HepG2 (cell line): ENCODE results near the gene SDF2. TPM values are rescaled to one million over a fixed set of nuclear protein-coding genes. Genes with fewer than 3 reads are reported as not detected.

Experiments
- GATA4 ChIP-seq: sonication (generic); IDR thresholded peaks from 2 replicates; pipeline ENCODE4 v1.6.1; 2016; ENCODE audit warnings: antibody characterized with exemption, low read depth, borderline replicate concordance
- HIVEP1 ChIP-seq: sonication (generic); formaldehyde crosslinking; IDR thresholded peaks from 2 replicates; pipeline ENCODE4 v1.4.0; 2020; ENCODE audit warnings: mild to moderate bottlenecking, missing genetic modification reagents
- MAFF ChIP-seq: IDR thresholded peaks from 2 replicates; pipeline ENCODE4 v1.6.1; 2011; ENCODE audit warnings: low read depth, low read length, improper control_type of control experiment
- SALL2 ChIP-seq: sonication (generic); formaldehyde crosslinking; IDR thresholded peaks from 2 replicates; pipeline ENCODE4 v1.8.1; 2023; ENCODE audit warnings: mild to moderate bottlenecking, missing genetic modification reagents, inconsistent platforms
- SAP130 ChIP-seq: IDR thresholded peaks from 2 replicates; pipeline ENCODE4 v1.6.1; 2016; ENCODE audit warnings: low read depth
- SIN3A ChIP-seq: IDR thresholded peaks from 2 replicates; pipeline ENCODE4 v1.6.1; 2011; ENCODE audit warnings: low read depth, mild to moderate bottlenecking, control low read depth, low read length, borderline replicate concordance
- SNRNP70 ChIP-seq: fragments of 200-400 bp; formaldehyde crosslinking; IDR thresholded peaks from 2 replicates; pipeline ENCODE4 v1.6.1; 2017; ENCODE audit warnings: mild to moderate bottlenecking, low read depth, low read length, moderate library complexity
- THAP11 ChIP-seq: IDR thresholded peaks from 2 replicates; pipeline ENCODE4 v1.6.1; 2016; ENCODE audit warnings: missing biosample characterization, missing genetic modification reagents
- ZNF230 ChIP-seq: sonication (generic); formaldehyde crosslinking; IDR thresholded peaks from 2 replicates; pipeline ENCODE4 v1.4.0; 2020; ENCODE audit warnings: mild to moderate bottlenecking, missing genetic modification reagents
- polyA plus RNA-seq, 8 experiments: library from polyadenylated mRNA; depleted of rRNA in 3 of 8; stranded (reverse) in 7 of 8; unstranded in 1 of 8; fragments of >200 nt; fragmentation: Illumina TruSeq in 4 of 8; extraction: Trizol in 4 of 8; gene quantifications; 2 replicates each; pipeline versions ENCODE4 v1.2.1 to v1.2.3, GENCODE V29; 2011 to 2016; ENCODE audit warnings: low read depth in 4 of 8, missing spikeins in 1 of 8, mixed read lengths in 1 of 8; ENCODE audit not compliant: insufficient read depth in 1 of 8
- total RNA-seq, 5 experiments: library from RNA; depleted of rRNA; stranded (reverse); fragments of >200 nt; fragmentation: Illumina TruSeq; extraction: Trizol; gene quantifications; 2 replicates each; pipeline ENCODE4 v1.2.3, GENCODE V29; 2016; ENCODE audit warnings: low read depth in 1 of 5
- TF ChIP-seq, protein P1 (sequence below): IDR thresholded peaks from 2 replicates; pipeline ENCODE4 v1.6.1; 2018; ENCODE audit warnings: missing genetic modification reagents
- TF ChIP-seq, protein P2 (sequence below): sonication (generic); formaldehyde crosslinking; IDR thresholded peaks from 2 replicates; pipeline ENCODE4 v1.5.1; 2020; ENCODE audit warnings: mild to moderate bottlenecking, missing genetic modification reagents, moderate library complexity
- TF ChIP-seq, protein P3 (sequence below): fragments of 450-650 bp; IDR thresholded peaks from 2 replicates; pipeline ENCODE4 v1.6.1; 2016
- TF ChIP-seq, protein P4 (sequence below): IDR thresholded peaks from 2 replicates; pipeline ENCODE4 v1.4.0; 2020; ENCODE audit warnings: mild to moderate bottlenecking, missing genetic modification reagents
- TF ChIP-seq, protein P5 (sequence below): IDR thresholded peaks from 2 replicates; pipeline ENCODE4 v1.6.1; 2012; ENCODE audit warnings: inconsistent platforms
- TF ChIP-seq, protein P6 (sequence below): sonication (generic); formaldehyde crosslinking; IDR thresholded peaks from 2 replicates; pipeline ENCODE4 v1.8.0; 2022; ENCODE audit warnings: missing genetic modification reagents, mild to moderate bottlenecking, moderate library complexity, borderline replicate concordance

The SDF2 gene
- total and polyA plus RNA-seq, 2 of the 13 experiments (the other 11 are each of a cell fraction or from before 2014, with no cell fraction given) = 58.2 to 58.4 TPM

DNA sequence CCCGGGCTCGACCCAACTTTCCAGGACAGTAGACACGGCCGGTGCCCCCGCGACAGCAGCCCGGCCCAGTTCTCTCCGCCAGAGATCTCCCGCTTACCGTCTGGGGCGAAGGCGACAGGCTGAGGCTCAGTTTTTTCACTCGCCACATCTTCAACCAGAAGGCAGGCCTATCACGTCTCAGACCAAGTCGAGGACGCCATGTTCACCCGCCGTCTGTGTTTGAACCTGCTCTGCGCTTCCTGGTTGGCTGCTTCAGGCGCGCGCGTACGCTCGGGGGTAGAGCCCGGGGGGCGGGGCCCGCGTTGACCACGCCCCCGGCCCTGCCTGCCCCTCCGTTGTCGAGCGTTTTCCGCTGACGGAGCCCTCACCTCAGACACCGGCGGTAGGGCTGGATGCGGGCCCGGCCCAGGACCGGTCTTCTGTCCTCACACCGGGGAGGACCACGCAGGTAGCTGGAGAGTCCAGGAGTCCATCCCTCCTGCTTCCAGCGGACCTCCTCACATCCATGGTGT, 62.9 kb downstream of the SDF2 start, which contains the start of gene SPAG5 (continued):
- TF ChIP-seq GATA4 = 0 out of 2 replicates have a peak, but pooled peaks have one; percentile 13
- TF ChIP-seq HIVEP1 (CRISPR knock-in tag) = peak; percentile 49
- TF ChIP-seq, protein P1, sequence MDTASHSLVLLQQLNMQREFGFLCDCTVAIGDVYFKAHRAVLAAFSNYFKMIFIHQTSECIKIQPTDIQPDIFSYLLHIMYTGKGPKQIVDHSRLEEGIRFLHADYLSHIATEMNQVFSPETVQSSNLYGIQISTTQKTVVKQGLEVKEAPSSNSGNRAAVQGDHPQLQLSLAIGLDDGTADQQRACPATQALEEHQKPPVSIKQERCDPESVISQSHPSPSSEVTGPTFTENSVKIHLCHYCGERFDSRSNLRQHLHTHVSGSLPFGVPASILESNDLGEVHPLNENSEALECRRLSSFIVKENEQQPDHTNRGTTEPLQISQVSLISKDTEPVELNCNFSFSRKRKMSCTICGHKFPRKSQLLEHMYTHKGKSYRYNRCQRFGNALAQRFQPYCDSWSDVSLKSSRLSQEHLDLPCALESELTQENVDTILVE (CRISPR knock-in tag) = peak; percentile 63; the same call in 1 of the 2 replicates
- TF ChIP-seq ZNF230 (CRISPR knock-in tag) = peak; percentile 16; the same call in 1 of the 2 replicates
- TF ChIP-seq, protein P2, sequence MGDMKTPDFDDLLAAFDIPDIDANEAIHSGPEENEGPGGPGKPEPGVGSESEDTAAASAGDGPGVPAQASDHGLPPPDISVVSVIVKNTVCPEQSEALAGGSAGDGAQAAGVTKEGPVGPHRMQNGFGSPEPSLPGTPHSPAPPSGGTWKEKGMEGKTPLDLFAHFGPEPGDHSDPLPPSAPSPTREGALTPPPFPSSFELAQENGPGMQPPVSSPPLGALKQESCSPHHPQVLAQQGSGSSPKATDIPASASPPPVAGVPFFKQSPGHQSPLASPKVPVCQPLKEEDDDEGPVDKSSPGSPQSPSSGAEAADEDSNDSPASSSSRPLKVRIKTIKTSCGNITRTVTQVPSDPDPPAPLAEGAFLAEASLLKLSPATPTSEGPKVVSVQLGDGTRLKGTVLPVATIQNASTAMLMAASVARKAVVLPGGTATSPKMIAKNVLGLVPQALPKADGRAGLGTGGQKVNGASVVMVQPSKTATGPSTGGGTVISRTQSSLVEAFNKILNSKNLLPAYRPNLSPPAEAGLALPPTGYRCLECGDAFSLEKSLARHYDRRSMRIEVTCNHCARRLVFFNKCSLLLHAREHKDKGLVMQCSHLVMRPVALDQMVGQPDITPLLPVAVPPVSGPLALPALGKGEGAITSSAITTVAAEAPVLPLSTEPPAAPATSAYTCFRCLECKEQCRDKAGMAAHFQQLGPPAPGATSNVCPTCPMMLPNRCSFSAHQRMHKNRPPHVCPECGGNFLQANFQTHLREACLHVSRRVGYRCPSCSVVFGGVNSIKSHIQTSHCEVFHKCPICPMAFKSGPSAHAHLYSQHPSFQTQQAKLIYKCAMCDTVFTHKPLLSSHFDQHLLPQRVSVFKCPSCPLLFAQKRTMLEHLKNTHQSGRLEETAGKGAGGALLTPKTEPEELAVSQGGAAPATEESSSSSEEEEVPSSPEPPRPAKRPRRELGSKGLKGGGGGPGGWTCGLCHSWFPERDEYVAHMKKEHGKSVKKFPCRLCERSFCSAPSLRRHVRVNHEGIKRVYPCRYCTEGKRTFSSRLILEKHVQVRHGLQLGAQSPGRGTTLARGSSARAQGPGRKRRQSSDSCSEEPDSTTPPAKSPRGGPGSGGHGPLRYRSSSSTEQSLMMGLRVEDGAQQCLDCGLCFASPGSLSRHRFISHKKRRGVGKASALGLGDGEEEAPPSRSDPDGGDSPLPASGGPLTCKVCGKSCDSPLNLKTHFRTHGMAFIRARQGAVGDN (CRISPR knock-in tag) = peak; percentile 74
- peak; percentile 89 for TF ChIP-seq SAP130 (CRISPR knock-in tag)
- TF ChIP-seq, protein P3, sequence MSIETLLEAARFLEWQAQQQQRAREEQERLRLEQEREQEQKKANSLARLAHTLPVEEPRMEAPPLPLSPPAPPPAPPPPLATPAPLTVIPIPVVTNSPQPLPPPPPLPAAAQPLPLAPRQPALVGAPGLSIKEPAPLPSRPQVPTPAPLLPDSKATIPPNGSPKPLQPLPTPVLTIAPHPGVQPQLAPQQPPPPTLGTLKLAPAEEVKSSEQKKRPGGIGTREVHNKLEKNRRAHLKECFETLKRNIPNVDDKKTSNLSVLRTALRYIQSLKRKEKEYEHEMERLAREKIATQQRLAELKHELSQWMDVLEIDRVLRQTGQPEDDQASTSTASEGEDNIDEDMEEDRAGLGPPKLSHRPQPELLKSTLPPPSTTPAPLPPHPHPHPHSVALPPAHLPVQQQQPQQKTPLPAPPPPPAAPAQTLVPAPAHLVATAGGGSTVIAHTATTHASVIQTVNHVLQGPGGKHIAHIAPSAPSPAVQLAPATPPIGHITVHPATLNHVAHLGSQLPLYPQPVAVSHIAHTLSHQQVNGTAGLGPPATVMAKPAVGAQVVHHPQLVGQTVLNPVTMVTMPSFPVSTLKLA = 0 out of 2 replicates have a peak, but pooled peaks have one; percentile 10
- TF ChIP-seq SALL2 (CRISPR knock-in tag) = peak; percentile 4; the same call in 1 of the 2 replicates
- TF ChIP-seq, protein P4, sequence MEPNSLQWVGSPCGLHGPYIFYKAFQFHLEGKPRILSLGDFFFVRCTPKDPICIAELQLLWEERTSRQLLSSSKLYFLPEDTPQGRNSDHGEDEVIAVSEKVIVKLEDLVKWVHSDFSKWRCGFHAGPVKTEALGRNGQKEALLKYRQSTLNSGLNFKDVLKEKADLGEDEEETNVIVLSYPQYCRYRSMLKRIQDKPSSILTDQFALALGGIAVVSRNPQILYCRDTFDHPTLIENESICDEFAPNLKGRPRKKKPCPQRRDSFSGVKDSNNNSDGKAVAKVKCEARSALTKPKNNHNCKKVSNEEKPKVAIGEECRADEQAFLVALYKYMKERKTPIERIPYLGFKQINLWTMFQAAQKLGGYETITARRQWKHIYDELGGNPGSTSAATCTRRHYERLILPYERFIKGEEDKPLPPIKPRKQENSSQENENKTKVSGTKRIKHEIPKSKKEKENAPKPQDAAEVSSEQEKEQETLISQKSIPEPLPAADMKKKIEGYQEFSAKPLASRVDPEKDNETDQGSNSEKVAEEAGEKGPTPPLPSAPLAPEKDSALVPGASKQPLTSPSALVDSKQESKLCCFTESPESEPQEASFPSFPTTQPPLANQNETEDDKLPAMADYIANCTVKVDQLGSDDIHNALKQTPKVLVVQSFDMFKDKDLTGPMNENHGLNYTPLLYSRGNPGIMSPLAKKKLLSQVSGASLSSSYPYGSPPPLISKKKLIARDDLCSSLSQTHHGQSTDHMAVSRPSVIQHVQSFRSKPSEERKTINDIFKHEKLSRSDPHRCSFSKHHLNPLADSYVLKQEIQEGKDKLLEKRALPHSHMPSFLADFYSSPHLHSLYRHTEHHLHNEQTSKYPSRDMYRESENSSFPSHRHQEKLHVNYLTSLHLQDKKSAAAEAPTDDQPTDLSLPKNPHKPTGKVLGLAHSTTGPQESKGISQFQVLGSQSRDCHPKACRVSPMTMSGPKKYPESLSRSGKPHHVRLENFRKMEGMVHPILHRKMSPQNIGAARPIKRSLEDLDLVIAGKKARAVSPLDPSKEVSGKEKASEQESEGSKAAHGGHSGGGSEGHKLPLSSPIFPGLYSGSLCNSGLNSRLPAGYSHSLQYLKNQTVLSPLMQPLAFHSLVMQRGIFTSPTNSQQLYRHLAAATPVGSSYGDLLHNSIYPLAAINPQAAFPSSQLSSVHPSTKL (CRISPR knock-in tag) = 0 out of 2 replicates have a peak, but pooled peaks have one; percentile 8
- no peak for TF ChIP-seq SNRNP70
- TF ChIP-seq, protein P5, sequence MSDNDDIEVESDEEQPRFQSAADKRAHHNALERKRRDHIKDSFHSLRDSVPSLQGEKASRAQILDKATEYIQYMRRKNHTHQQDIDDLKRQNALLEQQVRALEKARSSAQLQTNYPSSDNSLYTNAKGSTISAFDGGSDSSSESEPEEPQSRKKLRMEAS = 0 out of 2 replicates have a peak, but pooled peaks have one; percentile 34
- TF ChIP-seq MAFF = no peak
- TF ChIP-seq, protein P6, sequence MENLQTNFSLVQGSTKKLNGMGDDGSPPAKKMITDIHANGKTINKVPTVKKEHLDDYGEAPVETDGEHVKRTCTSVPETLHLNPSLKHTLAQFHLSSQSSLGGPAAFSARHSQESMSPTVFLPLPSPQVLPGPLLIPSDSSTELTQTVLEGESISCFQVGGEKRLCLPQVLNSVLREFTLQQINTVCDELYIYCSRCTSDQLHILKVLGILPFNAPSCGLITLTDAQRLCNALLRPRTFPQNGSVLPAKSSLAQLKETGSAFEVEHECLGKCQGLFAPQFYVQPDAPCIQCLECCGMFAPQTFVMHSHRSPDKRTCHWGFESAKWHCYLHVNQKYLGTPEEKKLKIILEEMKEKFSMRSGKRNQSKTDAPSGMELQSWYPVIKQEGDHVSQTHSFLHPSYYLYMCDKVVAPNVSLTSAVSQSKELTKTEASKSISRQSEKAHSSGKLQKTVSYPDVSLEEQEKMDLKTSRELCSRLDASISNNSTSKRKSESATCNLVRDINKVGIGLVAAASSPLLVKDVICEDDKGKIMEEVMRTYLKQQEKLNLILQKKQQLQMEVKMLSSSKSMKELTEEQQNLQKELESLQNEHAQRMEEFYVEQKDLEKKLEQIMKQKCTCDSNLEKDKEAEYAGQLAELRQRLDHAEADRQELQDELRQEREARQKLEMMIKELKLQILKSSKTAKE (CRISPR knock-in tag) = 0 out of 2 replicates have a peak, but pooled peaks have one; percentile 36
- TF ChIP-seq SIN3A = peak; percentile 97
- 0 out of 2 replicates have a peak, but pooled peaks have one; percentile 35 for TF ChIP-seq THAP11
